Effector memory CD4-positive, alpha-beta T cell (primary cell): ENCODE measurements around the gene CCL27.

Source experiments
- DNase-seq, 3 donors: peaks; one replicate each; pipeline ENCODE4 v3.0.0-alpha.2; 2020
- H3K27ac ChIP-seq: 2 replicates; pipeline ENCODE4 v1.7.0; 2013; ENCODE audit warnings: mild to moderate bottlenecking, low read length, moderate library complexity; ENCODE audit not compliant: insufficient read depth, poor library complexity, severe bottlenecking
- H3K27me3 ChIP-seq: replicated peaks from 2 replicates; pipeline ENCODE4 v1.7.0; 2013; ENCODE audit warnings: mild to moderate bottlenecking, low read length; ENCODE audit not compliant: insufficient read depth, control insufficient read depth, poor library complexity, severe bottlenecking
- H3K36me3 ChIP-seq: 2 replicates; pipeline ENCODE4 v1.7.0; 2013; ENCODE audit warnings: mild to moderate bottlenecking, low read length, moderate library complexity; ENCODE audit not compliant: control insufficient read depth, insufficient read depth
- H3K4me1 ChIP-seq: 2 replicates; pipeline ENCODE4 v1.7.0; 2013; ENCODE audit warnings: low read length, mild to moderate bottlenecking; ENCODE audit not compliant: control insufficient read depth, insufficient read depth, poor library complexity, severe bottlenecking
- H3K4me3 ChIP-seq: 2 replicates; pipeline ENCODE4 v1.7.0; 2013; ENCODE audit warnings: low read length, low read depth, mild to moderate bottlenecking; ENCODE audit not compliant: insufficient read depth, poor library complexity, severe bottlenecking
- H3K9me3 ChIP-seq: 2 replicates; pipeline ENCODE4 v1.7.0; 2013; ENCODE audit warnings: mild to moderate bottlenecking, low read length, moderate library complexity; ENCODE audit not compliant: control insufficient read depth

CCL27 gene

GRCh38 chr9:34684816-34685215 is 22.4 kb upstream of the CCL27 start:
- Histone ChIP-seq H3K9me3 (no peaks in the 10 kb centered on the region), H3K36me3 (no peaks in the 10 kb centered on the region), H3K4me1 (no peaks in the 10 kb centered on the region), H3K27ac (no peak overlapping the region), H3K4me3 (no peak overlapping the region), H3K27me3 (no peaks in the 10 kb centered on the region)
- no peak for DNase-seq

- H3K27ac ChIP-seq, result no peak overlapping the region
- H3K4me3 ChIP-seq, result no peak overlapping the region
- no peaks in the 10 kb centered on the region for H3K36me3 ChIP-seq
- no peaks in the 10 kb centered on the region for H3K9me3 ChIP-seq
- H3K27me3 ChIP-seq, result no peaks in the 10 kb centered on the region
- DNase-seq, result no peak
- H3K4me1 ChIP-seq, result no peaks in the 10 kb centered on the region
Observed at GRCh38 chr9:34684145-34684544, 21.7 kb upstream of the CCL27 start.

GRCh38 chr9:34675869-34676268 is 13.4 kb upstream of the CCL27 start:
- no peaks in the 10 kb centered on the region for H3K27me3 ChIP-seq
- no peak overlapping the region for H3K27ac ChIP-seq
- DNase-seq, result no peak
- H3K9me3 ChIP-seq, result no peaks in the 10 kb centered on the region
- H3K4me1 ChIP-seq, result no peaks in the 10 kb centered on the region
- H3K4me3 ChIP-seq, result no peak overlapping the region
- no peaks in the 10 kb centered on the region for H3K36me3 ChIP-seq

- no peaks in the 10 kb centered on the region for H3K36me3 ChIP-seq
- DNase-seq, result peak in 2 of 3 donors; percentile 13 to 27
- no peak overlapping the region for H3K4me3 ChIP-seq
- H3K27ac ChIP-seq, result no peak overlapping the region
- H3K27me3 ChIP-seq, result no peaks in the 10 kb centered on the region
- H3K9me3 ChIP-seq, result no peaks in the 10 kb centered on the region
- no peaks in the 10 kb centered on the region for H3K4me1 ChIP-seq
Observed at GRCh38 chr9:34675048-34675714, 12.7 kb upstream of the CCL27 start.

GRCh38 chr9:34674440-34674839 is 12.0 kb upstream of the CCL27 start:
- no peak for DNase-seq
- Histone ChIP-seq H3K36me3 (no peaks in the 10 kb centered on the region), H3K4me1 (no peaks in the 10 kb centered on the region), H3K9me3 (no peaks in the 10 kb centered on the region), H3K4me3 (no peak overlapping the region), H3K27me3 (no peaks in the 10 kb centered on the region), H3K27ac (no peak overlapping the region)

- H3K4me1 ChIP-seq, result no peaks in the 10 kb centered on the region
- no peak for DNase-seq
- no peaks in the 10 kb centered on the region for H3K27me3 ChIP-seq
- no peak overlapping the region for H3K4me3 ChIP-seq
- H3K9me3 ChIP-seq, result no peaks in the 10 kb centered on the region
- H3K36me3 ChIP-seq, result no peaks in the 10 kb centered on the region
- no peak overlapping the region for H3K27ac ChIP-seq
Observed at GRCh38 chr9:34671307-34671706, 8.8 kb upstream of the CCL27 start.

GRCh38 chr9:34669809-34670562 is 7.5 kb upstream of the CCL27 start:
- H3K27ac ChIP-seq, result no peak overlapping the region
- H3K4me1 ChIP-seq, result peaks cover 4% of the 10 kb centered on the region

GRCh38 chr9:34665381-34666250 is 3.2 kb upstream of the CCL27 start:
- no peaks in the 10 kb centered on the region for H3K27me3 ChIP-seq
- peaks cover 3% of the 10 kb centered on the region for H3K36me3 ChIP-seq
- H3K4me3 ChIP-seq, result peak overlapping the region; percentile 64
- peak overlapping the region; percentile 96 for H3K27ac ChIP-seq
- H3K9me3 ChIP-seq, result no peaks in the 10 kb centered on the region
- H3K4me1 ChIP-seq, result peaks cover 44% of the 10 kb centered on the region
- peak; percentile 84 to 88 (median 87) for DNase-seq

More at GRCh38 chr9:34669809-34670562, 7.5 kb upstream of the CCL27 start:
- H3K4me3 ChIP-seq, result no peak overlapping the region
- no peaks in the 10 kb centered on the region for H3K9me3 ChIP-seq
- no peaks in the 10 kb centered on the region for H3K36me3 ChIP-seq
- no peaks in the 10 kb centered on the region for H3K27me3 ChIP-seq
- DNase-seq, result no peak

GRCh38 chr9:34665067-34665380 is 2.6 kb upstream of the CCL27 start:
- H3K4me1 ChIP-seq, result peaks cover 44% of the 10 kb centered on the region
- no peak for DNase-seq
- peak overlapping the region; percentile 72 for H3K27ac ChIP-seq
- peak overlapping the region; percentile 53 for H3K4me3 ChIP-seq
- no peaks in the 10 kb centered on the region for H3K27me3 ChIP-seq
- no peaks in the 10 kb centered on the region for H3K9me3 ChIP-seq
- H3K36me3 ChIP-seq, result peaks cover 7% of the 10 kb centered on the region
